Measurements from ENCODE around the gene PPP1R13B.

Gene PPP1R13B

DNA sequence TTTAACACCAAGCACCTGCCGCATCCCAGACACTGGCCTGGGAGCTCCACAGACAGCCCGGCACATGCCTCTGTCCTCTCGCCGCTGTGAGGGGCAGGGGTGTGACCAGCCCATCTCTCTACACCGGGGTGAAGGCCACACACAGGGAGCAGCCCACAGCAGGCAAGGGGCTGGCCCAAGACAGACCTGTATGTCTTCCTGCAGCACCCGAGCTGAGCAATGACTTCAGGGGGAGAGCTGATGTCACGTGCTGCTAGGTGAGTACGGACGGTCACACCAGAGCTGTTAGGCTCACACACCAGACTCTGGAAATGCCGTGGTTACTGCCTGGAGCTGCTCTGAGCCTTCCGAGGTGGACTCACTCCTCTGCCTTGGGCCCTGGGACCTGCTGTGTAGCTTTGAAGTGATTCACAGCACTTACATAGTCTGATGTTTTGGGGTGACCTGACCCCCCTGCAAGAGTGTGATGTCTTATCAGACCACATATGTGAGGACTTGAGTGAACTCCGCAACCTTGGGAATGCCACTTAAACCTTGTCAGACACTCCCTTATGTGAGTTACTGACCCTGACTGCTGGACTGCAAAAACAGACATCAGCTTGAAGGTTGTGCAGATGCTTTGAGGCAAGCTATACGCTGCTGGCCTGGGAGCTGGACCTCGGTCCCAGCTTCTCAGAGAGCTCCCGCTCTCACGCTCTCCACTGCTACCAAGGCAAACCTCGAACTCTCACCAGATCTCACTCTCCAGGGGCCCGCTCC, 133.9 kb downstream of the PPP1R13B start:
- DNase-seq (ENCODE audit: low read depth), result no peak
- TF ChIP-seq, protein P1, sequence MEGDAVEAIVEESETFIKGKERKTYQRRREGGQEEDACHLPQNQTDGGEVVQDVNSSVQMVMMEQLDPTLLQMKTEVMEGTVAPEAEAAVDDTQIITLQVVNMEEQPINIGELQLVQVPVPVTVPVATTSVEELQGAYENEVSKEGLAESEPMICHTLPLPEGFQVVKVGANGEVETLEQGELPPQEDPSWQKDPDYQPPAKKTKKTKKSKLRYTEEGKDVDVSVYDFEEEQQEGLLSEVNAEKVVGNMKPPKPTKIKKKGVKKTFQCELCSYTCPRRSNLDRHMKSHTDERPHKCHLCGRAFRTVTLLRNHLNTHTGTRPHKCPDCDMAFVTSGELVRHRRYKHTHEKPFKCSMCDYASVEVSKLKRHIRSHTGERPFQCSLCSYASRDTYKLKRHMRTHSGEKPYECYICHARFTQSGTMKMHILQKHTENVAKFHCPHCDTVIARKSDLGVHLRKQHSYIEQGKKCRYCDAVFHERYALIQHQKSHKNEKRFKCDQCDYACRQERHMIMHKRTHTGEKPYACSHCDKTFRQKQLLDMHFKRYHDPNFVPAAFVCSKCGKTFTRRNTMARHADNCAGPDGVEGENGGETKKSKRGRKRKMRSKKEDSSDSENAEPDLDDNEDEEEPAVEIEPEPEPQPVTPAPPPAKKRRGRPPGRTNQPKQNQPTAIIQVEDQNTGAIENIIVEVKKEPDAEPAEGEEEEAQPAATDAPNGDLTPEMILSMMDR (IDR thresholded peaks at IDR 0.05; ENCODE audit: low read depth, low read length, missing control alignments), result no peak
- in situ Hi-C loops (cut with HindIII; ENCODE audit: low sequenced_read_pairs), result no loop called here
- no peak overlapping the region for H3K4me3 ChIP-seq (ENCODE audit: low read depth, low read length)

DNA sequence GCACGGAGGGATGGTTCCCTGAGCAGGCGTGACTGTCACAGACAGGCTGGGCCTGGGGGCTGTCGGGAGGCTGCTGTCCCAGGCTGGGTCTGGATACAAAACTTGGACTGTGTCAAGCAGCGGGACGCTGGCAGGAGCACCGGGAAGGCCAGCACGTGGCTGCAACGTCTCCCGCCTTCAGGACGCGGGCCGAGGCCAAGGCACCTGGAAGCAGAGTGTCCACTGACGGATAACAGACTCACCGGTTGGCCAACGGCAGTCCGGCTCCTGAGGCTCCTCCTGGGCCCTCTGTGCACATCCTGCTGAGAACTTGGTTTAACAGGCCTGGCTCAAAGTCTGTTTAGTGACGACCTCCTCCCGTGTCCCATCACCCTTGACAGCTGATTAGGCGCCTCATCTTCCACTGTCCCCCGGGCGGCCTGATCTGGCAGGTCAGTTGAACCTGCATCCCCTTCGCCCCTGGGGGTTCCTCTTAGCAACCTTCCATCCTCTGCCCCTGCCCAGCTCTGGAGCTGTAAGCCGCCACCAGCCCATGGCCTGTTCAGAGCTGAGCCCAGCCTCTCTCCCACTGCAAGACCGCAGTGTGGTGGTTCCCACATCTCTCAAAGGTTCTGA, 134.6 kb downstream of the PPP1R13B start:
- in situ Hi-C loops (cut with HindIII; ENCODE audit: low sequenced_read_pairs), result no loop called here
- TF ChIP-seq, protein P1 (IDR thresholded peaks at IDR 0.05; ENCODE audit: low read depth, low read length, missing control alignments), result no peak
- no peak overlapping the region for H3K4me3 ChIP-seq (ENCODE audit: low read depth, low read length)
- DNase-seq (ENCODE audit: low read depth), result no peak

DNA sequence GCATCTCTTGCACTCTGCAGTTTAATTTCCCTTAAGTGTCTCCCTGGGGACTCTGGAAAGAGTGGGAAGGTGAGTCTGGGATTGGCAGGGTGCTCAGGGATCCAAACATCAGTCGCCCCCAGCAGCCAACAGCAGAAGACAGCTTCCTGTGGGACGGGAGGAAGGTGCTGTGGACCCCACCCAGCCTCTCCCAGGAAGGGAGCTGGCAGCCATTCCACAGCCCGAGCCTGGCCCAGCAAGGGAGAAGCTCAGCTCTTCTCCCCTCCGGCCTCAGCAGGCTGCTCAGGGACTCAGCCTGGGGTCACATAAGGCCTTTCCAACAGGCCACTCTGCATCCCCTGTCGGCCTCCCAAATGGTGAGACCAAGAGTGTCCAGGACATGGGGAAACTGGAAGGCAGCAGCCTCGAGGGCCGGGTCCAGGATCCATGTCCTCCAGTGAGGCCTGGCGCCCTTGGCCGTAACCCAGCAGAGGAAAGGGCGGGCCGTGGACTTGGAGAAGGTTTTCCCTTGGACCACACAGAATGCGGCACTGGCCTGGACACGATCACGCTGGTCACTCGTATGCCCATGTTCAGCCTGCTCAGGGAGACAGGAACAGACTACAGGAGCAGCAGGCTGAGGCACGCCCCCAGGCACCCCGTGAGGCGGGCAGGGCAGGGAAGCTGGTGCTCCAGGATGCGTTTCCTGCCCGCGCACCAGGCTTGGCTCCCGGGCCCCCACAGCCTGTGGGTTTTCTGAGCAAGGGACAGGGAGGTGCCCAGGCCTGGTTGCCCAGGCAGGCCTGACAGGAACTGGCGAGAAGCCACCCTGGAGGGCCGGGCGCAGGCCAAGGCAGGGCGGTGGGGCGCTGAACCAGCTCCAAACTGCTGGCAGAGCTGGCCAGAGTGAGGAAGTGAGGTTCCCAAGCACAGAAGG, 135.6 kb downstream of the PPP1R13B start:
- no peak overlapping the region for H3K4me3 ChIP-seq (ENCODE audit: low read depth, low read length)
- TF ChIP-seq, protein P1 (IDR thresholded peaks at IDR 0.05; ENCODE audit: low read depth, low read length, missing control alignments), result no peak
- DNase-seq (ENCODE audit: low read depth), result no peak
- in situ Hi-C loops (cut with HindIII; ENCODE audit: low sequenced_read_pairs), result no loop called here

DNA sequence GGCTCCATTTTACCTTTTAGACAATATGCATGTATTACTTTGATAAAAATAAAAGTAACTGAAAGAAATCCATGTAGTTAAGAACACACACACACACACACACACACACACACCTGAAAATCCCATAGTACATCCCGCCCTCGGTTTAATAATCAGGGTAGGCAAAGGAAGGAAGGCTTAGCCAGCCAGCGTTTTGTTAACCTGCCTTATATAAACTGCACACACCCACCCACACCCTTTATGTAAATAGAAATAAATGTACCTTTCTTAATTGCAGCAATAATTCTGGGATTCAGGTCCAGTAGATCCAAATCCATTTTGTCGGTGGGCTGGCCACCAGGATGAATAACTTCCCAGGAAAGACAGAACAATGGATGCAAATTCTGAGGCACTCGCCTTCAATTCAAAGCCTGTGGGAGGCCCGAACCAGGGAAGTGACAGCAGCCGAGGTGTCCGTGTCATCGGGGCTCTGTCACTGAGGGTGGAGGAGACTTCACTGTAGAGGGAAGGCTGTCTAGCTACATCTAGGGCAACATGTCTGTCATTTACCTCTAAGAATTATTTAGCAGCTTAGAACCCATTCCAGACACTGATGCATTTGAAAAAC, 136.5 kb downstream of the PPP1R13B start:
- TF ChIP-seq, protein P1 (IDR thresholded peaks at IDR 0.05; ENCODE audit: low read depth, low read length, missing control alignments), result no peak
- DNase-seq (ENCODE audit: low read depth), result no peak
- H3K4me3 ChIP-seq (ENCODE audit: low read depth, low read length), result no peak overlapping the region
- in situ Hi-C loops (cut with HindIII; ENCODE audit: low sequenced_read_pairs), result no loop called here

DNA sequence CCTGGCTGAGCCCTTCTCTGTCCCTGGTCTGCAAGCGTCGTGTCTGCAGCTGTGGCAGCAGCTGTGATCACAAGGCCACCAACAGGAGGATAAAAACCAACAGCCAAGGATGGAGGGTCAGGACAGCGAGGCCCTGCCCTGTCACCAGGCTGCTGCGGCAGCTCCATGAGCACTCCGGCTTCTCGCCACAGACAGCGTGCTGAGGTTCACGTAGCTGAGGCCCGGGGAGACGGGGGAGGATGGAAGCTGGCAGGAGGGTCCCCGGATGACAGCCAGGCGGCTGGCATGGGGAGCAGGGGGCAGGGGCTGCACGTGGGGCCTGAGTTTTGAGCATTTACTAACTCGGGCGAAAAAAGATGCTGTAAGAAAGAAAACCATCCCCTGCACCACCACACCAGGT, 137.6 kb downstream of the PPP1R13B start:
- DNase-seq (ENCODE audit: low read depth), result no peak
- in situ Hi-C loops (cut with HindIII; ENCODE audit: low sequenced_read_pairs), result no loop called here
- H3K4me3 ChIP-seq (ENCODE audit: low read depth, low read length), result no peak overlapping the region
- TF ChIP-seq, protein P1 (IDR thresholded peaks at IDR 0.05; ENCODE audit: low read depth, low read length, missing control alignments), result no peak

DNA sequence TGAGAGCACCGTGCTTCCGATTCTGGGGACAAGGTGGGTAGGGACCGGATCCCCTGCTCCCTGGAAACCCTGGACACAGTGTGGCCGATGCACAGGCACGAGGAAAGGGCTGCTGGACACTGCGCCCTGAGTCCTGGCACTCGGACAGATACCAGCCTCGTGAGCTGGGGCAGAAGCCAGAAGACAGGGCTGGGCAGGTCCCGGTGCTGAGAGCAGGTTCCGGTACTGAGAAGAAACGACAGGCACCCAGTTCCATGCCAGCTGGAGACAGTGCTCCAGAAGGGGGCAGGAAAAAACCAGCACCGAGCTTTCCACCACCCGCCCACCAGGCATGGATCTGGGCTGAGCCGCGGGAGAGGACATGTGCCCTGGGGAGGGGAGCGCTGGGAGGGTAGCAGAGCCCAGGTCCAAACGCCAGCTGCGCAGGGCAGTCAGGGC, 138.6 kb downstream of the PPP1R13B start:
- in situ Hi-C loops (cut with HindIII; ENCODE audit: low sequenced_read_pairs), result no loop called here
- DNase-seq (ENCODE audit: low read depth), result no peak
- TF ChIP-seq, protein P1 (IDR thresholded peaks at IDR 0.05; ENCODE audit: low read depth, low read length, missing control alignments), result no peak
- no peak overlapping the region for H3K4me3 ChIP-seq (ENCODE audit: low read depth, low read length)
